Heart right ventricle (tissue), 16 donors: ENCODE results near the gene LRMDA. TPM values are rescaled to one million over a fixed set of nuclear protein-coding genes. Genes with fewer than 3 reads are reported as not detected.

Experiments used
- ATAC-seq, 8 donors: fragments of 200-7000 bp; cut with Tn5 transposase; one replicate each; pipeline ENCODE4 v1.9.1; 2020; ENCODE audit warnings: mild to moderate bottlenecking in 8 of 8, moderate library complexity in 8 of 8, moderate number of reproducible peaks in 1 of 8
- DNase-seq, 2 donors: peaks; one replicate each; pipeline ENCODE4 v3.0.0-alpha.2; 2020
- H3K27ac ChIP-seq, 10 donors: fragments of 200-600 bp; sonication (generic) in 2 of 10; one replicate each; pipeline versions ENCODE4 v1.5.0 to v1.8.0; 2020 to 2022; ENCODE audit warnings: mild to moderate bottlenecking in 3 of 10
- H3K27me3 ChIP-seq, 7 donors: fragments of 200-600 bp; one replicate each; pipeline ENCODE4 v1.8.0; 2021 to 2022; ENCODE audit warnings: mild to moderate bottlenecking in 2 of 7
- H3K36me3 ChIP-seq, 9 donors: fragments of 200-600 bp; sonication (generic) in 1 of 9; one replicate each; pipeline versions ENCODE4 v1.5.0 to v1.8.0; 2020 to 2022; ENCODE audit warnings: mild to moderate bottlenecking in 2 of 9
- H3K4me1 ChIP-seq, 9 donors: fragments of 200-600 bp; sonication (generic) in 1 of 9; one replicate each; pipeline versions ENCODE4 v1.5.0 to v1.8.0; 2020 to 2022; ENCODE audit warnings: mild to moderate bottlenecking in 4 of 9
- H3K4me3 ChIP-seq, 10 donors: fragments of 200-600 bp; sonication (generic) in 2 of 10; one replicate each; pipeline versions ENCODE4 v1.5.0 to v1.8.0; 2020 to 2022; ENCODE audit warnings: mild to moderate bottlenecking in 7 of 10, moderate library complexity in 2 of 10
- H3K9me3 ChIP-seq, 11 donors: fragments of 200-600 bp in 10 of 11; sonication (generic) in 2 of 11; one replicate each; pipeline versions ENCODE4 v1.5.0 to v1.8.0; 2013 to 2022; ENCODE audit warnings: mild to moderate bottlenecking in 2 of 11, control low read depth in 1 of 11, moderate library complexity in 1 of 11
- CTCF ChIP-seq, 9 donors: fragments of 200-600 bp; sonication (generic) in 2 of 9; IDR thresholded peaks; one replicate each; pipeline versions ENCODE4 v1.5.0 to v1.8.0; 2021 to 2022; ENCODE audit warnings: antibody characterized with exemption in 9 of 9, mild to moderate bottlenecking in 5 of 9, moderate library complexity in 1 of 9
- WGBS, 2 donors: extraction: QIAGEN DNeasy Blood & Tissue Kit; methylation state at CpG; one replicate each; pipeline ENCODE4 v1.1.7; 2013; ENCODE audit warnings: inconsistent platforms in 1 of 2; 5-methylcytosine and 5-hydroxymethylcytosine counted together
- intact Hi-C, 10 donors: fragments of 100-400 bp; cut with DNase I; formaldehyde crosslinking; loops; one replicate each; pipeline versions ENCODE4 v1.11.1 to v1.14.2; 2022
- polyA plus RNA-seq, 2 donors: library from polyadenylated mRNA; stranded (reverse); fragments of 200-250 nt; gene quantifications; one replicate each; pipeline ENCODE4 v1.2.3, GENCODE V29; 2013
- total RNA-seq, 10 donors: library from RNA; stranded (reverse); fragmentation: NEBNext Ultra II Directional in 3 of 10; extraction: Animal tissue kit (Norgen Biotek cat#: 25700) in 3 of 10; gene quantifications; one replicate each; pipeline versions ENCODE4 v1.2.1 to v1.2.4, GENCODE V29; 2021 to 2023
- donor health status: Arrhythmogenic right ventricular cardiomyopathy.
- donor health status: ischemic (EF 13 %, LVEDD 7.1; RV severe dilation, severe dysfunction).
- donor health status: healthy with polysubstance abuse.
- donor health status: DM: no; HTN: yes; CAD: no.
- donor health status: DM: no; HTN: no; CAD: no.
- donor health status: ischemic (EF 25% LVEDD 6.9; RV normal size, moderate dysfunction).
- donor health status: ischemic (EF 25% LVEDD 5.7; RV mildly dilated, moderate dysfunction).
- donor health status: healthy.
- donor health status: DM: yes; HTN: yes; CAD: no.
- donor health status: Ischemic cardiomyopathy.
- donor health status: ischemic (EF 35%, LVEDD 5.7; RV mildly dilated, moderate dysfunction).
- donor health status: nonischemic (EF 11% LVEDD 7.7; RV severe dilation, severe dysfunction).
- donor health status: DM: yes; HTN: yes; CAD: no.
- donor health status: PGD.
- donor health status: ischemic (EF 29% LVEDD 5.4; RV normal size, mild dysfunction).
- donor health status: nonischemic (EF 23%, LVEDD 6.1; RV moderate dilation, normal function).

LRMDA gene
- total and polyA plus RNA-seq, 12 donors: 4.0 to 59.8 (median 12.7) TPM

- peaks cover 5 to 65% (median 47%) of the 10 kb centered on the region in 9 donors for H3K4me1 ChIP-seq
- H3K36me3 ChIP-seq: peaks cover 0 to 17% (median 7%) of the 10 kb centered on the region in 9 donors
- H3K4me3 ChIP-seq: peak overlapping the region; percentile 85 to 98 (median 90)
- DNase-seq (peak in 1 of 2 donors; percentile 31), ATAC-seq (no peak)
- peak overlapping the region; percentile 85 to 99 (median 94) for H3K27ac ChIP-seq
- 0 to 1% methylated on average over 39 of the region's 39 CpGs for WGBS, 2 donors
- TF ChIP-seq CTCF (IDR thresholded peaks at IDR 0.05): no peak
- H3K27me3 ChIP-seq: peaks cover 0 to 64% (median 32%) of the 10 kb centered on the region in 7 donors
- no peaks in the 10 kb centered on the region for H3K9me3 ChIP-seq
- intact Hi-C loops: loop anchor here in 7 of 10 donors (2.0 to 10.0 kb wide), 26 partner anchors 142 to 1605 kb away; no protein-coding TSS in a partner anchor
Observed at GRCh38 chr10:75400163-75400770, 31.2 kb upstream of the LRMDA start.

- Histone ChIP-seq H3K27ac (peak overlapping the region; percentile 85 to 99 (median 94)), H3K36me3 (peaks cover 0 to 17% (median 7%) of the 10 kb centered on the region in 9 donors), H3K9me3 (no peaks in the 10 kb centered on the region), H3K4me3 (peak overlapping the region; percentile 85 to 98 (median 90)), H3K4me1 (peaks cover 5 to 66% (median 53%) of the 10 kb centered on the region in 9 donors), H3K27me3 (peaks cover 0 to 64% (median 36%) of the 10 kb centered on the region in 7 donors)
- TF ChIP-seq CTCF (IDR thresholded peaks at IDR 0.05): no peak
- intact Hi-C loops: loop anchor here in 7 of 10 donors (2.0 to 10.0 kb wide), 26 partner anchors 141 to 1604 kb away; no protein-coding TSS in a partner anchor
- peak in 6 of 8 donors; percentile 0 to 29 (median 17) for ATAC-seq
- DNase-seq: peak; percentile 54 to 67
- WGBS, 2 donors: 0% methylated on average over 58 to 68 of the region's 68 CpGs
Observed at GRCh38 chr10:75400771-75401568, 30.5 kb upstream of the LRMDA start.

GRCh38 chr10:75401569-75402485 is 29.6 kb upstream of the LRMDA start, which contains the start of gene ZNF503:
ZNF503 (minus strand) TSS chr10:75401764; CDS start chr10:75401419, 345 bp downstream.
- intact Hi-C loops: loop anchor here in 7 of 10 donors (2.0 to 10.0 kb wide), 27 partner anchors 140 to 1603 kb away; no protein-coding TSS in a partner anchor
- Histone ChIP-seq H3K27ac (peak within 1 kb of the TSS; percentile 85 to 99 (median 94)), H3K9me3 (no peaks in the 10 kb centered on the region), H3K4me3 (peak within 1 kb of the TSS; percentile 85 to 98 (median 90)), H3K4me1 (peaks cover 5 to 62% (median 44%) of the 10 kb centered on the region in 9 donors), H3K36me3 (peaks cover 0 to 17% (median 7%) of the 10 kb centered on the region in 9 donors), H3K27me3 (peaks cover 0 to 64% (median 34%) of the 10 kb centered on the region in 7 donors)
- DNase-seq: peak; percentile 95 to 97
- ATAC-seq: peak; percentile 78 to 93 (median 90)
- peak in 5 of 9 donors; percentile 9 to 42 (median 29) for TF ChIP-seq CTCF (IDR thresholded peaks at IDR 0.05)
- 0 to 1% methylated on average over 88 of the region's 88 CpGs for WGBS, 2 donors
